ENCODE results near the gene RIC8B.

The RIC8B gene

DNA sequence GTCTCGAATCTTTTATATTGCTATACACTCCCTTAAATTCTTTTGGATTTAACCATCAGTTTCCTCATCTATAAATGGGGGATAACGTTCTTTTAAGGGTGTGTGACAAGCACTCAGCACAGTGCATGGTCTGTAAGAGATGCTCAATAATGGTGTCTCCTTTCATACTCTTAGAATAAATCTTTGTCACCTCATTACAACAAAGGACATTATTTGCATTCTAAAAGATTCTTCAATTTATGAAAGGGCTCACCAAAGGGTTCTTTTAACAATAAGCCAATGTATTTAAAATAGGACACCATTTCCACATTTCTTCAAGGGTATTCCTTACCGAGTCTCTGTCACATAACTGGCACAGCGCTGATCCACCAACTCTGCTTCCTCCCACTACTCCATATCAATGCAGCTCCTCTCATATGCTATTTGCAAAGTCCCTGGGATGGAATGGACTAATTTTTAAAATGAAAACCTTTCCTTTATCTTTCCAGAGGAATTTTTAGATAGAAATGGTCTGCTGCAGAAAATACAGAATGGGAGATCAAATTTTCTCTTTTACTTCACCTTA lies 29.2 kb upstream of the RIC8B start:
- H3K4me3 ChIP-seq (replicated peaks; ENCODE audit: low read depth, low read length) = no peak overlapping the region
- TF ChIP-seq, protein P1, sequence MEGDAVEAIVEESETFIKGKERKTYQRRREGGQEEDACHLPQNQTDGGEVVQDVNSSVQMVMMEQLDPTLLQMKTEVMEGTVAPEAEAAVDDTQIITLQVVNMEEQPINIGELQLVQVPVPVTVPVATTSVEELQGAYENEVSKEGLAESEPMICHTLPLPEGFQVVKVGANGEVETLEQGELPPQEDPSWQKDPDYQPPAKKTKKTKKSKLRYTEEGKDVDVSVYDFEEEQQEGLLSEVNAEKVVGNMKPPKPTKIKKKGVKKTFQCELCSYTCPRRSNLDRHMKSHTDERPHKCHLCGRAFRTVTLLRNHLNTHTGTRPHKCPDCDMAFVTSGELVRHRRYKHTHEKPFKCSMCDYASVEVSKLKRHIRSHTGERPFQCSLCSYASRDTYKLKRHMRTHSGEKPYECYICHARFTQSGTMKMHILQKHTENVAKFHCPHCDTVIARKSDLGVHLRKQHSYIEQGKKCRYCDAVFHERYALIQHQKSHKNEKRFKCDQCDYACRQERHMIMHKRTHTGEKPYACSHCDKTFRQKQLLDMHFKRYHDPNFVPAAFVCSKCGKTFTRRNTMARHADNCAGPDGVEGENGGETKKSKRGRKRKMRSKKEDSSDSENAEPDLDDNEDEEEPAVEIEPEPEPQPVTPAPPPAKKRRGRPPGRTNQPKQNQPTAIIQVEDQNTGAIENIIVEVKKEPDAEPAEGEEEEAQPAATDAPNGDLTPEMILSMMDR (IDR thresholded peaks at IDR 0.05; ENCODE audit: low read length, missing control alignments) = no peak

DNA sequence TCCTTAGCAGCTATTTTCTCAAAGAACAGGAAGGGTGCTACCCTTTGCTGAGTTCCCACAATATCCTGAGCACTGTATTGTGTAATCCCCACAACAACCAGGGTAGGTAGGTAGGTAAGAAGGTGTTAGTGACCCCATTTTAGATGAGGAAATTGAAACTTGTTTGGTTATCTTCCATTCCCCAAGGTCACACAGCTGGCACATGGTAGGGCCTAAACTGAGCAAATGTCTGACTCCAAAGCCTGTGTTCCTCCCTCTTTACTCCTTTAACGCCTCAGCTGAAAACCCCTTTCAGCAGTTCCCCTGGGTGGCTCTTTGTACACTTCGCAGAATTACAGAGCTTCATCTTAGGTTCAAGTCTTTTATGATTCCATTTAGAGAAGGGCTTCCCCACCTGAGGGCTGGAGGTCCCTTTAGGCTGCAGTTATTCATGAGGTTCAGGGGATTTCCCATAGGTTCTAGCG lies 26.5 kb upstream of the RIC8B start:
- no peak overlapping the region for H3K4me3 ChIP-seq (replicated peaks; ENCODE audit: low read depth, low read length)
- TF ChIP-seq, protein P1 (IDR thresholded peaks at IDR 0.05; ENCODE audit: low read length, missing control alignments) = no peak
- no peak for DNase-seq (ENCODE audit: low read depth)

More for the DNA sequence above, 29.2 kb upstream of the RIC8B start:
- DNase-seq (ENCODE audit: low read depth) = no peak

DNA sequence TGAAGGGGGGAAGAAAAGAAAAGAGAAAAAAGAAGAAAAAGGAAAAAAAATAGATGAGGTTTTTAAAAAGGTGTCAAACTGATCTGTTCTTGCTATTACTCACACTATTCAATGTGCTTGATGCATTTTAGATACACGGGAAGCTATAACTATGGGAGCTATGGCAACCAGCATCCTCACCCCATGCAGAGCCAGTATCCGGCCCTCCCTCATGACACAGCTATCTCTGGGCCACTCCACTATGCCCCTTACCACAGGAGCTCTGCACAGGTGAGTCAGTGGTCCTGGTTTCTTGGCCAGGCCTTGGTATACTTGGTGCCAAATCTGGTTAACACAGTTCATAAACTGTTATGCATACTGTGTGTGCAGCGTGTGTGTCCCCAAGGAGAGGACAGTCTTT lies 24.0 kb upstream of the RIC8B start:
- TF ChIP-seq, protein P1 (IDR thresholded peaks at IDR 0.05; ENCODE audit: low read length, missing control alignments) = no peak
- DNase-seq (ENCODE audit: low read depth) = no peak
- no peak overlapping the region for H3K4me3 ChIP-seq (replicated peaks; ENCODE audit: low read depth, low read length)

DNA sequence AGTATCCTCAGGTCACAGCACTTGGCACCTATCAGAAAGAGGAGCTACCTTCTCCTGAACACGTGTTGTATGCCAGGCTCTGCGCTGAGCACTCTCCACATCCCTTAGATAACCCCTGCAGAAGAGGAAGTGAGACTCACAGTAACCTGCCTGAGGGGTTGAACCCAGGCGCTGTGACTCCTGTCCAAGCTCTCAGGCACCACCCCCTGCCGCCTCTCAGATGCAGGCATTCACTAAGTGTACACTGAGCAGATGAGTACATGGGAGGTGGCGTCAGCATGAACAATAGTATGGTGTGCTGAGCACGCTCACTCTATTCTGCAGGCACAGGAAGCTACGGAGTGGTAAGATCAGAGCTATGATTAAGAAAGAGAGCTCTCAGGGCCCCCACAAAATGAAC lies 21.0 kb upstream of the RIC8B start:
- no peak overlapping the region for H3K4me3 ChIP-seq (replicated peaks; ENCODE audit: low read depth, low read length)
- no peak for DNase-seq (ENCODE audit: low read depth)
- TF ChIP-seq, protein P1 (IDR thresholded peaks at IDR 0.05; ENCODE audit: low read length, missing control alignments) = no peak

DNA sequence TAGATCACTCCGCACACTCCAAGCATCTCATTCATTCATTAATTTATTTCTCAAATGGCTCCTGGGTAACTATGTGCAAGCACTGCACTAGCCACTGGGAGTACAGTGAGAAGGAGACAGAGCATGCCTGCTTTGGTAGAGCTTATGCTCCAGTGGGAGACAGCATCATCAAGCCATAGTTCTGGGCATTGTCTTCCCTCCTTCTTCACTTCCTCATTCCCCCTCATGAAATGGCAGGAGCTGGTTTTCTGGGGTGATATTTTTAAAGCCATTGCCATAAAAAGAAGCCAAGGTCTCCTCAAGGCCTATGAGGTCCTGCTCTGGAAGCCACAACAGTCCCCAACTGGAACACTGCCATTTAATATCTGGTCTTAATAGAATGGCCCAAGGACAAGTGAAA lies 20.2 kb upstream of the RIC8B start:
- no peak overlapping the region for H3K4me3 ChIP-seq (replicated peaks; ENCODE audit: low read depth, low read length)
- TF ChIP-seq, protein P1 (IDR thresholded peaks at IDR 0.05; ENCODE audit: low read length, missing control alignments) = no peak
- DNase-seq (ENCODE audit: low read depth) = no peak

DNA sequence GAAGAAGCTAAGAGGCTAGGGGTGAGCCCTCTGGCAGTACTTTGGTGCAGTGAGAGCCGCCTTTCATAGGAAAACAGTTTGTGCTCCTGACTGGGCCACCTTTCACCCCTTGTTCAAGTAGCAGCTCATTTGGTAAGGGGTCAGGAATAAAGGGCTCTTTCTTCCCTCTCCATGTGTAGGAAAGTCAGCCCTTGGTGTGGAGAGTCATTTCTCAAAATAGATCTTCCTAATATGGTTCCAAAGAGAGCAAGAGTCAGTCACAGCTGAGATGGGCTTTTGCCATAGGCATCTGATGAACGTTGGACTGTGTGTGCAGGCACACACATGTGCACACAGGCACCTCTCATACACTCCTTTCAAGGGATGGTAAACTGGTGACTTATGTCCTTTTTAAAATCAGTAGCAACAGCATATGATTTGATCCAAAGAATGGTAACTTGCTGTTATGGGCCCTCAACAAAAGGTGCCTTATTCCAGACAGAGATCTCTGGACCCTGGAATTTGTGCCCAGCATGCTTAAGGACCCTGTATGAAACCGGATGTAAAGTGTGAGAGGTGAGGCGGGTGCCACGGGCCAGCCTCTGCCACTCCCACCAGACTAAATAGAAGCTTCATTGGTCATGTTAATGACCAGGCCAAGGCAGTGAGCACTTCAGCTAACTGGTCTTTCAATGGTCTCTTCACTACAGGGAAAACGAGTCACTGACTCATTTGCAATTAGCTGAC lies 16.7 kb upstream of the RIC8B start:
- no peak overlapping the region for H3K4me3 ChIP-seq (replicated peaks; ENCODE audit: low read depth, low read length)
- TF ChIP-seq, protein P1 (IDR thresholded peaks at IDR 0.05; ENCODE audit: low read length, missing control alignments) = no peak
- DNase-seq (ENCODE audit: low read depth) = no peak
